WTC11 (cell line): ENCODE results near the gene ALG6. TPM values are rescaled to one million over a fixed set of nuclear protein-coding genes. Genes with fewer than 3 reads are reported as not detected.
"Not testable (repeated sequence)": the region's sequence is repeated elsewhere in the genome, so short reads cannot be mapped to it uniquely, and the experiment has no call there.

Experiments
- ATAC-seq: fragments of 200-7000 bp; cut with Tn5 transposase; 2 replicates; pipeline ENCODE4 v1.10.0; 2021; ENCODE audit warnings: mild to moderate bottlenecking, moderate library complexity
- CTCF ChIA-PET: fragments of 300-600 bp; sonication (Branson Sonifier 250); formaldehyde crosslinking; loops from one replicate; lab custom pipeline; 2021; ENCODE audit warnings: antibody characterized with exemption; lab: Charles Lee
- POLR2A ChIA-PET: fragments of 350-600 bp; sonication (Branson Sonifier 250); formaldehyde crosslinking; loops from one replicate; lab custom pipeline; 2021; ENCODE audit warnings: antibody characterized with exemption; lab: Charles Lee
- DNase-seq: peaks from one replicate; pipeline ENCODE4 v3.0.0; 2021; ENCODE audit warnings: low spot score
- H3K27ac Mint-ChIP-seq: 2 replicates; pipeline ENCODE4 v1.8.0; 2021; ENCODE audit warnings: mixed read lengths
- H3K27me3 Mint-ChIP-seq: 2 replicates; pipeline ENCODE4 v1.8.0; 2021; ENCODE audit warnings: low read depth, mild to moderate bottlenecking, moderate library complexity, mixed read lengths
- H3K36me3 Mint-ChIP-seq: 2 replicates; pipeline ENCODE4 v1.8.0; 2021; ENCODE audit warnings: mixed read lengths
- H3K4me1 Mint-ChIP-seq: 2 replicates; pipeline ENCODE4 v1.8.0; 2022; ENCODE audit warnings: mixed read lengths
- H3K4me3 Mint-ChIP-seq: 2 replicates; pipeline ENCODE4 v1.8.0; 2021; ENCODE audit warnings: mild to moderate bottlenecking, moderate library complexity, mixed read lengths
- H3K9me3 Mint-ChIP-seq: 2 replicates; pipeline ENCODE4 v1.8.0; 2021; ENCODE audit warnings: mixed read lengths
- AR ChIP-seq: fragments of 250-450 bp; sonication (Bioruptor Pico); IDR thresholded peaks from 2 replicates; pipeline ENCODE4 v1.9.0; 2021; ENCODE audit warnings: mild to moderate bottlenecking
- E2F4 ChIP-seq: sonication (generic); formaldehyde crosslinking; IDR thresholded peaks from 2 replicates; pipeline ENCODE4 v1.8.1; 2022; ENCODE audit warnings: low read depth, mild to moderate bottlenecking, moderate library complexity, missing genetic modification reagents, borderline replicate concordance
- FOXJ3 ChIP-seq: sonication (generic); formaldehyde crosslinking; IDR thresholded peaks from 2 replicates; pipeline ENCODE4 v1.9.0; 2021; ENCODE audit warnings: missing genetic modification reagents, mild to moderate bottlenecking, borderline replicate concordance
- FOXK1 ChIP-seq: sonication (generic); formaldehyde crosslinking; IDR thresholded peaks from 2 replicates; pipeline ENCODE4 v1.8.0; 2022; ENCODE audit warnings: mild to moderate bottlenecking, moderate library complexity, missing genetic modification reagents
- JUN ChIP-seq: sonication (generic); formaldehyde crosslinking; IDR thresholded peaks from 2 replicates; pipeline ENCODE4 v1.8.0; 2023; ENCODE audit warnings: mild to moderate bottlenecking, missing genetic modification reagents
- MLX ChIP-seq: sonication (generic); formaldehyde crosslinking; IDR thresholded peaks from 2 replicates; pipeline ENCODE4 v1.8.1; 2023; ENCODE audit warnings: mild to moderate bottlenecking, missing genetic modification reagents, moderate library complexity
- MXD4 ChIP-seq: fragments of 250-450 bp; sonication (Bioruptor Pico); IDR thresholded peaks from 2 replicates; pipeline ENCODE4 v1.8.0; 2021; ENCODE audit warnings: mild to moderate bottlenecking, moderate library complexity, borderline replicate concordance
- NFATC4 ChIP-seq: fragments of 250-450 bp; sonication (Bioruptor Pico); IDR thresholded peaks from 2 replicates; pipeline ENCODE4 v1.9.0; 2021; ENCODE audit warnings: mild to moderate bottlenecking
- SMAD3 ChIP-seq: sonication (generic); formaldehyde crosslinking; IDR thresholded peaks from 2 replicates; pipeline ENCODE4 v1.8.0; 2022; ENCODE audit warnings: missing genetic modification reagents, mild to moderate bottlenecking, borderline replicate concordance
- TEAD4 ChIP-seq: sonication (generic); formaldehyde crosslinking; IDR thresholded peaks from 2 replicates; pipeline ENCODE4 v1.8.0; 2022; ENCODE audit warnings: mild to moderate bottlenecking, missing genetic modification reagents
- ZNF138 ChIP-seq: sonication (generic); formaldehyde crosslinking; conservative IDR thresholded peaks from 2 replicates; pipeline ENCODE4 v1.8.1; 2022; ENCODE audit warnings: mild to moderate bottlenecking, moderate library complexity, missing genetic modification reagents
- ZNF317 ChIP-seq: sonication (generic); formaldehyde crosslinking; IDR thresholded peaks from 2 replicates; pipeline ENCODE4 v1.8.1; 2023; ENCODE audit warnings: low read depth, mild to moderate bottlenecking, moderate library complexity, missing genetic modification reagents, borderline replicate concordance
- ZNF396 ChIP-seq: fragments of 250-450 bp; sonication (Bioruptor Pico); IDR thresholded peaks from 2 replicates; pipeline ENCODE4 v1.8.0; 2021; ENCODE audit warnings: mild to moderate bottlenecking, moderate library complexity, borderline replicate concordance
- ZNF416 ChIP-seq: fragments of 250-450 bp; sonication (Bioruptor Pico); IDR thresholded peaks from 2 replicates; pipeline ENCODE4 v1.9.0; 2021; ENCODE audit warnings: mild to moderate bottlenecking, inconsistent platforms
- ZSCAN18 ChIP-seq: fragments of 250-450 bp; sonication (Bioruptor Pico); IDR thresholded peaks from 2 replicates; pipeline ENCODE4 v2.1.2; 2022; ENCODE audit warnings: mild to moderate bottlenecking, moderate library complexity
- total RNA-seq: library from RNA; stranded (reverse); gene quantifications from 3 replicates; pipeline ENCODE4 v1.2.3, GENCODE V29; 2021
- TF ChIP-seq, protein P1 (sequence below): sonication (generic); formaldehyde crosslinking; IDR thresholded peaks from 2 replicates; pipeline ENCODE4 v1.8.1; 2022; ENCODE audit warnings: low read depth, missing genetic modification reagents, borderline replicate concordance
- TF ChIP-seq, protein P2 (sequence below): sonication (generic); formaldehyde crosslinking; IDR thresholded peaks from 2 replicates; pipeline ENCODE4 v1.8.0; 2022; ENCODE audit warnings: mild to moderate bottlenecking, missing genetic modification reagents
- TF ChIP-seq, protein P3 (sequence below): sonication (generic); formaldehyde crosslinking; IDR thresholded peaks from 2 replicates; pipeline ENCODE4 v1.8.1; 2023; ENCODE audit warnings: mild to moderate bottlenecking, moderate library complexity, missing genetic modification reagents

The ALG6 gene
- total RNA-seq, 1 experiment from 2014 or later = 17.6 TPM

DNA sequence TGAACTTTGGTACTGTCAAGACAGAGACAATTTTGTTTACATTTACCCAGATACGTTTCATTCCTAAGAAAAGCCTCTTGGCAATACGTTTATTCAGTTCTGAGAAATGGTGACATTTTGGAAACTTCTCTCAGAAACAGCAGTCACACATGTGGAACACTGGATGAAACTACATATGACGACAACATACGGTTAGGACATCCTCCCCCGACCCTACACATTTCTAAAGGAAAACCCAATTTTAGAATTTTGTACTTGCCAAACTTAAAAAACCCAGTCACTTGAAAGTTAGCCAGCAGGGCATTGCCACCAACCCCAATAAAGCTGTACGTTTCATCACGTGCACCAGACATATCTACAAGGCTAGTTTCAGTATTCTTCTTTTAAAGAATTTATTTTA, 98.8 kb downstream of the ALG6 start (continued):
- TF ChIP-seq, protein P1, sequence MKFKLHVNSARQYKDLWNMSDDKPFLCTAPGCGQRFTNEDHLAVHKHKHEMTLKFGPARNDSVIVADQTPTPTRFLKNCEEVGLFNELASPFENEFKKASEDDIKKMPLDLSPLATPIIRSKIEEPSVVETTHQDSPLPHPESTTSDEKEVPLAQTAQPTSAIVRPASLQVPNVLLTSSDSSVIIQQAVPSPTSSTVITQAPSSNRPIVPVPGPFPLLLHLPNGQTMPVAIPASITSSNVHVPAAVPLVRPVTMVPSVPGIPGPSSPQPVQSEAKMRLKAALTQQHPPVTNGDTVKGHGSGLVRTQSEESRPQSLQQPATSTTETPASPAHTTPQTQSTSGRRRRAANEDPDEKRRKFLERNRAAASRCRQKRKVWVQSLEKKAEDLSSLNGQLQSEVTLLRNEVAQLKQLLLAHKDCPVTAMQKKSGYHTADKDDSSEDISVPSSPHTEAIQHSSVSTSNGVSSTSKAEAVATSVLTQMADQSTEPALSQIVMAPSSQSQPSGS (CRISPR knock-in tag) = no peak
- TF ChIP-seq, all 79 proteins: peak for 0

- DNase-seq (no peak), ATAC-seq (peak; percentile 65)
- Mint-ChIP-seq H3K4me1 (no peaks in the 10 kb centered on the region), H3K27me3 (no peaks in the 10 kb centered on the region), H3K36me3 (peaks cover 38% of the 10 kb centered on the region), H3K4me3 (no peak overlapping the region), H3K9me3 (peaks cover 38% of the 10 kb centered on the region), H3K27ac (no peak overlapping the region)
- CTCF ChIA-PET = interaction anchor here (0.8 to 1.4 kb wide), 4 partner anchors 26 to 71 kb away, joined by 3 to 8 read pairs (median 3); partner anchors contain the start of genes EFCAB7 and ITGB3BP
- POLR2A ChIA-PET = no interaction called here
- TF ChIP-seq ZNF396 (CRISPR knock-in tag) (no peak), FOXJ3 (CRISPR knock-in tag) (no peak), ZSCAN18 (CRISPR knock-in tag) (no peak), E2F4 (CRISPR knock-in tag) (no peak), ZNF317 (CRISPR knock-in tag) (no peak), SMAD3 (no peak), MXD4 (CRISPR knock-in tag) (no peak), TEAD4 (CRISPR knock-in tag) (no peak)
- TF ChIP-seq, protein P2, sequence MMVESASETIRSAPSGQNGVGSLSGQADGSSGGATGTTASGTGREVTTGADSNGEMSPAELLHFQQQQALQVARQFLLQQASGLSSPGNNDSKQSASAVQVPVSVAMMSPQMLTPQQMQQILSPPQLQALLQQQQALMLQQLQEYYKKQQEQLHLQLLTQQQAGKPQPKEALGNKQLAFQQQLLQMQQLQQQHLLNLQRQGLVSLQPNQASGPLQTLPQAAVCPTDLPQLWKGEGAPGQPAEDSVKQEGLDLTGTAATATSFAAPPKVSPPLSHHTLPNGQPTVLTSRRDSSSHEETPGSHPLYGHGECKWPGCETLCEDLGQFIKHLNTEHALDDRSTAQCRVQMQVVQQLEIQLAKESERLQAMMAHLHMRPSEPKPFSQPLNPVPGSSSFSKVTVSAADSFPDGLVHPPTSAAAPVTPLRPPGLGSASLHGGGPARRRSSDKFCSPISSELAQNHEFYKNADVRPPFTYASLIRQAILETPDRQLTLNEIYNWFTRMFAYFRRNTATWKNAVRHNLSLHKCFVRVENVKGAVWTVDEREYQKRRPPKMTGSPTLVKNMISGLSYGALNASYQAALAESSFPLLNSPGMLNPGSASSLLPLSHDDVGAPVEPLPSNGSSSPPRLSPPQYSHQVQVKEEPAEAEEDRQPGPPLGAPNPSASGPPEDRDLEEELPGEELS = no peak
These were observed 99.3 kb downstream of the ALG6 start for GRCh38 chr1:63466759-63467158.

DNA sequence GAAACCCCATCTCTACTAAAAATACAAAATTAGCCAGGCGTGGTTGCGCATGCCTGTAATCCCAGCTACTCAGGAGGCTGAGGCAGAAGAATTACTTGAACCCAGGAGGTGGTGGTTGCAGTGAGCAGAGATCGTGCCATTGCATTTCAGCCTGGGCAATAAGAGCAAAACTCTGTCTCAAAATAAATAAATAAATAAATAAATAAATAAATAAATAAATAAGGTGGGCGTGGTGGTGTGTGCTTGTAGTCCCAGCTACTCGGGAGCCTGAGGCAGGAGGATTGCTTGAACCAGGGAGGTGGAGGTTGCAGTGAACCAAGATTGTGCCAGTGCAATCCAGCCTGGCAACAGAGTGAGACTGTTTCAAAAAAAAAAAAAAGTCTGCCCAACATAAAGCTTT, 101.3 kb downstream of the ALG6 start:
- H3K27ac Mint-ChIP-seq, H3K4me1 Mint-ChIP-seq, DNase-seq, POLR2A ChIA-PET, H3K27me3 Mint-ChIP-seq, CTCF ChIA-PET, ATAC-seq, H3K4me3 Mint-ChIP-seq: not testable (repeated sequence)
- Mint-ChIP-seq H3K36me3 (peaks cover 34% of the 10 kb centered on the region), H3K9me3 (peaks cover 22% of the 10 kb centered on the region)

GRCh38 chr1:63475761-63476160, 108.3 kb downstream of the ALG6 start:
- no peaks in the 10 kb centered on the region for H3K27me3 Mint-ChIP-seq
- H3K36me3 Mint-ChIP-seq = peaks cover 29% of the 10 kb centered on the region
- H3K4me1 Mint-ChIP-seq = no peaks in the 10 kb centered on the region
- H3K9me3 Mint-ChIP-seq = peaks cover 8% of the 10 kb centered on the region
- ATAC-seq = no peak
- ChIA-PET CTCF (interaction anchor here (0.7 to 1.2 kb wide), 2 partner anchors 34 to 728 kb away, joined by 3 read pairs; partner anchors contain the start of gene UBE2U), POLR2A (no interaction called here)
- H3K4me3 Mint-ChIP-seq = no peak overlapping the region
- no peak overlapping the region for H3K27ac Mint-ChIP-seq
- no peak for DNase-seq
- no peak for TF ChIP-seq ZNF138 (CRISPR knock-in tag)
- TF ChIP-seq FOXK1 (CRISPR knock-in tag) = no peak
- no peak for TF ChIP-seq ZNF416 (CRISPR knock-in tag)
- no peak for TF ChIP-seq AR (CRISPR knock-in tag)
- no peak for TF ChIP-seq MLX (CRISPR knock-in tag)
- TF ChIP-seq, protein P3, sequence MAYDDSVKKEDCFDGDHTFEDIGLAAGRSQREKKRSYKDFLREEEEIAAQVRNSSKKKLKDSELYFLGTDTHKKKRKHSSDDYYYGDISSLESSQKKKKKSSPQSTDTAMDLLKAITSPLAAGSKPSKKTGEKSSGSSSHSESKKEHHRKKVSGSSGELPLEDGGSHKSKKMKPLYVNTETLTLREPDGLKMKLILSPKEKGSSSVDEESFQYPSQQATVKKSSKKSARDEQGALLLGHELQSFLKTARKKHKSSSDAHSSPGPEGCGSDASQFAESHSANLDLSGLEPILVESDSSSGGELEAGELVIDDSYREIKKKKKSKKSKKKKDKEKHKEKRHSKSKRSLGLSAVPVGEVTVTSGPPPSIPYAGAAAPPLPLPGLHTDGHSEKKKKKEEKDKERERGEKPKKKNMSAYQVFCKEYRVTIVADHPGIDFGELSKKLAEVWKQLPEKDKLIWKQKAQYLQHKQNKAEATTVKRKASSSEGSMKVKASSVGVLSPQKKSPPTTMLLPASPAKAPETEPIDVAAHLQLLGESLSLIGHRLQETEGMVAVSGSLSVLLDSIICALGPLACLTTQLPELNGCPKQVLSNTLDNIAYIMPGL (CRISPR knock-in tag) = no peak
- no peak for TF ChIP-seq NFATC4 (CRISPR knock-in tag)
- TF ChIP-seq JUN = no peak
- TF ChIP-seq ZNF396 (CRISPR knock-in tag) = no peak
